Aorta (tissue), 5 donors: ENCODE measurements around the gene OLFML1. TPM values are rescaled to one million over a fixed set of nuclear protein-coding genes. Genes with fewer than 3 reads are reported as not detected.
A peak's percentile ranks its signal among the peaks of the same experiment; 100 is the strongest.

Source experiments
- ATAC-seq: fragments of 200-7000 bp; cut with Tn5 transposase; one replicate; pipeline ENCODE4 v1.9.1; 2022; ENCODE audit warnings: moderate library complexity; ENCODE audit not compliant: low FRiP score
- DNase-seq, 2 donors: peaks; one replicate each; pipeline ENCODE4 v3.0.0-alpha.2; 2020
- H3K27ac ChIP-seq, 2 donors: one replicate each; pipeline ENCODE4 v1.5.1; 2013; ENCODE audit warnings: low read length in 2 of 2, mild to moderate bottlenecking in 2 of 2, moderate library complexity in 2 of 2, control low read depth in 1 of 2, inconsistent platforms in 1 of 2, low read depth in 1 of 2
- H3K27me3 ChIP-seq, 2 donors: one replicate each; pipeline ENCODE4 v1.6.1; 2013; ENCODE audit warnings: control low read depth in 1 of 2, low read length in 1 of 2, mild to moderate bottlenecking in 1 of 2, moderate library complexity in 1 of 2; ENCODE audit not compliant: insufficient read depth in 2 of 2, control insufficient read depth in 1 of 2
- H3K36me3 ChIP-seq, 2 donors: one replicate each; pipeline ENCODE4 v1.6.1; 2013; ENCODE audit warnings: control low read depth in 1 of 2, low read length in 1 of 2, mild to moderate bottlenecking in 1 of 2; ENCODE audit not compliant: insufficient read depth in 2 of 2, control insufficient read depth in 1 of 2
- H3K4me1 ChIP-seq, 2 donors: one replicate each; pipeline ENCODE4 v1.6.1; 2013; ENCODE audit warnings: low read length in 2 of 2, control low read depth in 1 of 2, mild to moderate bottlenecking in 1 of 2, moderate library complexity in 1 of 2; ENCODE audit not compliant: insufficient read depth in 2 of 2, control insufficient read depth in 1 of 2
- H3K4me3 ChIP-seq, 2 donors: one replicate each; pipeline ENCODE4 v1.5.1; 2013; ENCODE audit warnings: low read length in 2 of 2, control low read depth in 1 of 2, mild to moderate bottlenecking in 1 of 2
- H3K9me3 ChIP-seq: one replicate; pipeline ENCODE4 v1.6.1; 2013; ENCODE audit warnings: mild to moderate bottlenecking, low read length; ENCODE audit not compliant: control insufficient read depth
- WGBS, 2 donors: extraction: QIAGEN DNeasy Blood & Tissue Kit; methylation state at CpG; one replicate each; pipeline ENCODE4 v1.1.7; 2013; 5-methylcytosine and 5-hydroxymethylcytosine counted together
- intact Hi-C, 2 donors: fragments of 100-400 bp; cut with DNase I; formaldehyde crosslinking; loops; one replicate each; pipeline versions ENCODE4 v1.14.2 to v1.15.0; 2022
- polyA plus RNA-seq, 2 donors: library from polyadenylated mRNA; stranded (reverse); fragments of 200-250 nt; gene quantifications; one replicate each; pipeline ENCODE4 v1.2.3, GENCODE V29; 2013
- total RNA-seq, 2 donors: library from RNA; stranded (reverse); fragmentation: NEBNext Ultra II Directional; extraction: Animal tissue kit (Norgen Biotek cat#: 25700); gene quantifications; one replicate each; pipeline ENCODE4 v1.2.1, GENCODE V29; 2021
- donor health status: healthy with polysubstance abuse.
- donor health status: Bipolar disorder and iron deficiency.
- donor health status: DM: no; HTN: no; CAD: no.
- donor health status: DM: no; HTN: no; CAD: no.
- donor health status: DM: yes; HTN: yes; CAD: no.

The OLFML1 gene
- total and polyA plus RNA-seq, 4 donors = 4.9 to 41.0 (median 18.1) TPM

DNA sequence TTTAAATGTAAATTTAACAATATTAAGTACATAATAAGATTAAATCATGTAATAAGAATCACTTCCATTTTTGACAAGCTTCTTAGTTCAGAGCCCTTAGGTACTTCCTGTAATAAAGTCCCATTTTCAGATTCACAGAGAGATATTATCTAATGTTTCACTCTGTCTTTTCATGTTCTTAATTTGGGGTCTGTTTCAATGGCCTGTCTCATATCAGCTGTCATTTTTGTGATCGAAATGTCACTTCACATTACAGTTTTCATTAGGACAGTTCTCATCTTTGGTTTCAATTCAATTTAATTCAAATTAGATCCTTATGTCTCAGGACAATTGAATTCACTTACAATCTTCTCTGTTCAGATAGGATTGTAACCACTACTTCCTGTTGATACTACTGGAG, 22.6 kb upstream of the OLFML1 start:
- intact Hi-C loops = no loop called here
- ATAC-seq (no peak), DNase-seq (no peak)
- Histone ChIP-seq H3K27ac (no peak overlapping the region), H3K4me3 (no peak overlapping the region), H3K9me3 (no peaks in the 10 kb centered on the region), H3K27me3 (no peaks in the 10 kb centered on the region), H3K4me1 (no peaks in the 10 kb centered on the region), H3K36me3 (no peaks in the 10 kb centered on the region)
- WGBS, 2 donors = 93 to 97% methylated on average over 1 of the region's 1 CpG

DNA sequence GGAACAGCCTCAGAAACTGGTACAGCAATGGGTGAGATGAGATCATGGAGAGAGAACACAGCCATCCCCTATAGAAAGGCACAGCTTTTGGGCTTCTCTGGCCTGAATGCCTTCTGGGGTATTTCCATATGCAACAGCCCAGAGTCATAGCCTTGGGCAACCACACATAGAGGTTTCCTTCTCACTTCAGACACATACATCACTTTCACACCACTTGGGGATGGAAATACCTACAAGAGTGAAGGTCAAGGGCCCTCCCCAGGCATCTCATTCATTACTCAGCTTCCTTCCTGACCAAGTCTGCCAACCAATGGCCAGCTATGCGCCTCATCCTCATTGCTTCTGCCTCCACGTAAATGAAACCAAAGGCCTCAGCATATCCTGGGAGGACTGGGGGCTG, 17.7 kb upstream of the OLFML1 start:
- intact Hi-C loops = no loop called here
- ATAC-seq (no peak), DNase-seq (no peak)
- no peaks in the 10 kb centered on the region for H3K9me3 ChIP-seq
- H3K27me3 ChIP-seq = no peaks in the 10 kb centered on the region
- no peak overlapping the region for H3K27ac ChIP-seq
- H3K36me3 ChIP-seq = no peaks in the 10 kb centered on the region
- H3K4me1 ChIP-seq = no peaks in the 10 kb centered on the region
- WGBS, 2 donors = 90 to 91% methylated on average over 2 of the region's 2 CpGs
- no peak overlapping the region for H3K4me3 ChIP-seq

DNA sequence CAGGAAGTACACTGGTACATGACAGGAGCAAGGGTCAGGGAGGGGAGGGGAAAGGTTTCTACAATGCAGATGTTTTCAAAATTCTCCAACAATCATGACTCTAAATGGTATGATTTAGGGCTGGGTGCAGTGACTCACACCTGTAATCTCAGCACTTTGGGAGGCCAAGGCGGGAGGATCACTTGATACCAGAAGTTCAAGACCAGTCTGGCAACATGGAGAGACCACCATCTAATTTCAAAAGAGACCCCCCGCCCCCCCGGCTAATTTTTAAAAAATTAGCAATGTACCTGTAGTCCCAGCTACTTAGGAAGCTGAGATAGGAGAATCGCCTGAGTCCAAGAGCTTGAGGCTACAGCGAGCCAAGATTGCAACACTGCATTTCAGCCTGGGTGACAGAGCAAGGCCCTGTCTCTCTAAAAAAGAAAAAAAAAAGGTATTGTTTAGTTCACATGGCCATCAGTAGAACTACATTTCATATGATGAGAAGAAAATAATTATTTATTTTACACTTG, 15.9 kb upstream of the OLFML1 start:
- H3K4me1 ChIP-seq = no peaks in the 10 kb centered on the region
- DNase-seq (no peak), ATAC-seq (no peak)
- H3K27ac ChIP-seq = no peak overlapping the region
- H3K9me3 ChIP-seq = no peaks in the 10 kb centered on the region
- H3K4me3 ChIP-seq = no peak overlapping the region
- intact Hi-C loops = no loop called here
- WGBS, 2 donors = 86 to 95% methylated on average over 5 of the region's 5 CpGs
- no peaks in the 10 kb centered on the region for H3K27me3 ChIP-seq
- no peaks in the 10 kb centered on the region for H3K36me3 ChIP-seq

DNA sequence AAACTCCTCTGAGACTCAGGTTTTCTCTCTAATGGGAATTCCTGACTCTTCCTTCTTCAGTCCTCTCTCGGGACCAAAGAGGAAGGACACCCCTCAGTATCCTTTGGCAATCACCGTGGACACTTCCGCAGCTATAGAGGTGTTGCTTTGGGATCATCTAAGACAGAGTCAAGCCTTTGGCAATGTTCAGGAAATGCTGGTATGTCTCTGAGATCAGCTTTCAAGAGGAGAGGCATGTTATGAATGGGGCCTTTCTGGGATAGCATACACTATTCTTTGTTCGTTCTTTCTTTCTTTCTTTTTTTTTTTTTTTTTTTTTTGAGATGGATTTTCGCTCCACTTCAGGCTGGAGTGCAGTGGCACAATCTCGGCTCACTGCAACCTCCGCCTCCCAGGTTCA, 14.2 kb upstream of the OLFML1 start:
- H3K9me3 ChIP-seq = no peaks in the 10 kb centered on the region
- DNase-seq (no peak), ATAC-seq (no peak)
- H3K27me3 ChIP-seq = no peaks in the 10 kb centered on the region
- no peaks in the 10 kb centered on the region for H3K36me3 ChIP-seq
- no peak overlapping the region for H3K4me3 ChIP-seq
- no peaks in the 10 kb centered on the region for H3K4me1 ChIP-seq
- 90 to 94% methylated on average over 7 of the region's 7 CpGs for WGBS, 2 donors
- intact Hi-C loops = no loop called here
- no peak overlapping the region for H3K27ac ChIP-seq

DNA sequence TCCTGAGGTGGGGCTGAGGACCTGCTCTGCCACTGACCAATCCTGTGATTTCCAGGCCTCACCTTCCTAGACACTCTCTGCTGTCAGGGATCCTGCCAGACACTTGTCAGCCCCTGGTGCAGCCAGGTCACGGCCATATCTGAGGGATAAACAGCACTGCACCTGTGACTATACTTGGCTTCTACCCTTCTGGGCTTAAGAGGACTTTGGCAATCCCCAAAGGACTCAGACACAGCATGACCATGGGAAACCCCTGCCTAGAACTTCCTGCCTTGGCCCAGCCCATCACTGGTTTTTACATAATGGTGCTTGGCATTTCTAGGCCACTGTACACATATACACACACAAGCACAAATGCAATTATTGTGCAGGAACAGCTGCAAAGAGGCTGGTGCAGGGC, 11.6 kb upstream of the OLFML1 start:
- H3K9me3 ChIP-seq = no peaks in the 10 kb centered on the region
- no peaks in the 10 kb centered on the region for H3K27me3 ChIP-seq
- H3K36me3 ChIP-seq = no peaks in the 10 kb centered on the region
- no peak overlapping the region for H3K27ac ChIP-seq
- ATAC-seq (no peak), DNase-seq (no peak)
- H3K4me3 ChIP-seq = no peak overlapping the region
- H3K4me1 ChIP-seq = no peaks in the 10 kb centered on the region
- 65 to 89% methylated on average over 1 of the region's 1 CpG for WGBS, 2 donors
- intact Hi-C loops = no loop called here

DNA sequence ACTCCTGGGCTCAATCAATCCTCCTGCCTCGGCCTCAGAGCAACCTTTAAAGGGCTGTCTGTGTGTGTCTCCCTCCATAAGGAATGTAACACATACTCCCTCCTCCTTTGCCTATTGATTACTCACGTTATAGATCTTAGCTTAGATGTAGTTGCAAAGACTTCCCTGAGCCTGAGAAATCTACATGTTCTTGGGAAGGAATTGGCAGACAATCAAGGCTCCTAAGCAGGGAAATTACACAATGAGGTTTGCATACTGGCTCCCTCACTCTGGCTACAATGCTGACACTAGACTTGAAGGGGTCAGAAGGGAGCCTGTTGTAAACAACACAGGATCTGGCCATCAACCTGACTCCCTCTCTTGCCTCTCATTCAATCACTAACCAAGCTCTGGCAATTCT, 5.2 kb upstream of the OLFML1 start:
- WGBS, 2 donors = 61 to 65% methylated on average over 2 of the region's 2 CpGs
- no peaks in the 10 kb centered on the region for H3K9me3 ChIP-seq
- H3K36me3 ChIP-seq = no peaks in the 10 kb centered on the region
- ATAC-seq (no peak), DNase-seq (no peak)
- intact Hi-C loops = no loop called here
- no peaks in the 10 kb centered on the region for H3K27me3 ChIP-seq
- H3K27ac ChIP-seq = no peak overlapping the region
- H3K4me3 ChIP-seq = no peak overlapping the region
- H3K4me1 ChIP-seq = no peaks in the 10 kb centered on the region

DNA sequence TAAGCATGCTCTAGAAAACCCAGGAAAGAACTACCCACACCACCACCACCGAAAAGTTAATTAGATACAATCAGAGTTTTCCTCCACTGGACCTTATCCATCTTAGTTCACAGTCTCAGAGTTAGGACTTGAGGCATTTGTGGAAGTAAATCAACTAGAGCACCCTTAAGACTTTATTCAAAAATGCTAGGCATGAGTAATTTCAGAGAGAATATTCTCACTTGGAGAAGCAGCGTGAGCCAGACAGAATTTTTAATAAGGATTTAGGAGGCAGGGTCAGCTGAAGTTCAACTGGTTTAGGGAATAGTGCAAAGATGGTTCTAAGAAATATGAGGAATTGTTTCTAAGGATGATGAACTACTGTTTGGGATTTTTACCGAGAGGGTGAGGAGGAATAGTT, 1.2 kb upstream of the OLFML1 start:
- H3K27me3 ChIP-seq = no peaks in the 10 kb centered on the region
- 76 to 83% methylated on average over 3 of the region's 3 CpGs for WGBS, 2 donors
- no peak for DNase-seq
- H3K9me3 ChIP-seq = no peaks in the 10 kb centered on the region
- H3K27ac ChIP-seq = no peak overlapping the region
- peaks cover 0 to 4% of the 10 kb centered on the region in 2 donors for H3K4me1 ChIP-seq
- no peak overlapping the region for H3K4me3 ChIP-seq
- intact Hi-C loops = loop anchor here in 1 of 2 donors (1.0 kb wide), 1 partner anchor 38 kb away; no protein-coding TSS in a partner anchor
- no peak for ATAC-seq
- peaks cover 0 to 5% of the 10 kb centered on the region in 2 donors for H3K36me3 ChIP-seq

DNA sequence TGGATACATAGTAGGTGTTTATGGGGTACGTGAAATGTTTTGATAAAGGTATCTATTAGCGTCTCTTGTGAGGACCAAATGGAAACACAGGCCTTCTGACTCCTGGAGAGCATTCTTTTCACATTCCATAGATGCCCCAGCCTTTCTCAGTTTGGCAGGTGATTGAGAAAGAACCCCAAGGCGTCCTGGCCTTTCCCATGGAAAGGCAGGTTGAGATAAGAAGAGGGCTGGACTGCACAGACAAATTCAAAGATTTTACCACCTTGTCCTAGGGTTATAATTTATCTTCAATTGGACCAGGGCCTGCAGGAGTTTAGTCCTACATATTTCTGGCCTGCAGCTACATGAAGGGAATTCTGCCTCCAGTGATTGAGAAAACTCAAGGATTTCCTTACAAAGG, 661 bp upstream of the OLFML1 start:
- H3K4me3 ChIP-seq = no peak overlapping the region
- WGBS, 2 donors = 44 to 54% methylated on average over 3 of the region's 3 CpGs
- no peaks in the 10 kb centered on the region for H3K9me3 ChIP-seq
- no peaks in the 10 kb centered on the region for H3K27me3 ChIP-seq
- DNase-seq (no peak), ATAC-seq (no peak)
- H3K27ac ChIP-seq = no peak overlapping the region
- intact Hi-C loops = loop anchor here in 1 of 2 donors (1.0 kb wide), 1 partner anchor 38 kb away; no protein-coding TSS in a partner anchor
- peaks cover 0 to 4% of the 10 kb centered on the region in 2 donors for H3K4me1 ChIP-seq
- peaks cover 0 to 5% of the 10 kb centered on the region in 2 donors for H3K36me3 ChIP-seq

DNA sequence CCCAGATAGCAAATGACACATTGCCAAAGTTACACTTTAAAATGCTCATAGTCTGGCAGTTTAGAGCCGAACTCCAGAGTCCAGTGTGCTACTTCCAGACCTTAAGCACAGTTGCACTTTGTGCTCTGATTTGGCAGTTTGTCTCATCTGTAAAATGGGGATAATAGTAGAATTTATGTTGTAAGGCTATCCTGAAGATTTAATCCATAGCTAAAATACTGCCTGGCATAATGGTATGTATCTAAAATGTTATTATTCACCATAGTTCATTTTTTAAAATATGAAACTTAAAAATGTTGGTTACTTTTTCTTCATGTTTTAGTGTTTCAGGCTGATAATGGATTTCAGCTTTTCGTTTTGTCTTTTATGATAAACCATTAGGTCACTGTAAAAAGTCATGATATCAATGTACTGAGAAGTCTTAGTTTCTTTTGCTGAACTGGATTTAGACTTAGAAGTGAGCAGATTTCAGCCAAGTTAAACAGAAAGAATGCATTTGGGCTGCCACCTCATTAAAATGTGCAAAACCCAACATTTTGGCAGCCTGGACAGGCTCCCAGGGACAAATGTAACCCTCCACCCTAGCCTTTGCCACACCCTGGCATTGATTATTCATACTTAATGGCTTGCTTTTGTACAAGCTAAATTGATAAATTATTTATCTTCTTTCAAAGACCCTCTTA, 933 bp downstream of the OLFML1 start:
- Histone ChIP-seq H3K27me3 (no peaks in the 10 kb centered on the region), H3K4me3 (peak overlapping the region; percentile 15 to 48), H3K27ac (no peak overlapping the region), H3K4me1 (peaks cover 0 to 4% of the 10 kb centered on the region in 2 donors), H3K9me3 (no peaks in the 10 kb centered on the region), H3K36me3 (peaks cover 0 to 5% of the 10 kb centered on the region in 2 donors)
- 5% methylated on average over 2 of the region's 2 CpGs for WGBS, 2 donors
- intact Hi-C loops = no loop called here
- no peak for ATAC-seq
- no peak for DNase-seq
